Adrenal gland (tissue), 12 donors: Measurements from ENCODE around the gene UBE2G1. TPM values are rescaled to one million over a fixed set of nuclear protein-coding genes. Genes with fewer than 3 reads are reported as not detected.

Experiments
- DNase-seq, 7 donors: peaks; one replicate each; pipeline ENCODE4 v3.0.0-alpha.2; 2019 to 2020
- H3K27ac ChIP-seq, 5 donors: fragments of 200-600 bp; sonication (generic) in 4 of 5; 1 replicate in 3 of 5; 2 replicates in 2 of 5; pipeline versions ENCODE4 v1.5.1 to v1.8.0; 2016 to 2020; ENCODE audit warnings: mild to moderate bottlenecking in 1 of 5
- H3K27me3 ChIP-seq: fragments of 200-600 bp; 2 replicates; pipeline ENCODE4 v1.8.0; 2021
- H3K36me3 ChIP-seq, 2 donors: fragments of 200-600 bp; replicated peaks in 1 of 2; 1 replicate in 1 of 2; 2 replicates in 1 of 2; pipeline versions ENCODE4 v1.5.1 to v1.8.0; 2018 to 2022
- H3K4me1 ChIP-seq, 2 donors: fragments of 200-600 bp; replicated peaks in 1 of 2; 1 replicate in 1 of 2; 2 replicates in 1 of 2; pipeline versions ENCODE4 v1.5.1 to v1.8.0; 2018 to 2021
- H3K4me3 ChIP-seq, 4 donors: fragments of 200-600 bp; sonication (generic) in 3 of 4; one replicate each; pipeline ENCODE4 v1.5.1; 2016 to 2018
- H3K9me3 ChIP-seq, 3 donors: fragments of 200-600 bp; sonication (generic) in 1 of 3; replicated peaks in 1 of 3; 1 replicate in 2 of 3; 2 replicates in 1 of 3; pipeline versions ENCODE4 v1.5.1 to v1.8.0; 2016 to 2021
- CTCF ChIP-seq, 6 experiments: fragments of 450-650 bp in 4 of 6; fragments of 200-600 bp in 2 of 6; sonication (generic) in 1 of 6; IDR thresholded peaks; 1 replicate in 5 of 6; 2 replicates in 1 of 6; pipeline versions ENCODE4 v1.5.1 to v1.8.0; 2016 to 2021; ENCODE audit warnings: antibody characterized with exemption in 6 of 6, mild to moderate bottlenecking in 2 of 6, moderate library complexity in 1 of 6
- POLR2A ChIP-seq, 2 donors: fragments of 450-650 bp; IDR thresholded peaks; one replicate each; pipeline ENCODE4 v1.6.1; 2017; ENCODE audit warnings: antibody characterized with exemption in 2 of 2, mild to moderate bottlenecking in 2 of 2, moderate library complexity in 1 of 2
- WGBS, 4 donors: extraction: QIAGEN DNeasy Blood & Tissue Kit in 2 of 4; methylation state at CpG; one replicate each; pipeline versions ENCODE4 v1.1.5 to v1.1.7; 2013 to 2017; 5-methylcytosine and 5-hydroxymethylcytosine counted together
- intact Hi-C, 2 donors: fragments of 100-400 bp; cut with DNase I; formaldehyde crosslinking; loops; one replicate each; pipeline versions ENCODE4 v1.14.1 to v1.15.0; 2022 to 2023
- polyA plus RNA-seq, 3 donors: library from polyadenylated mRNA; stranded (reverse); fragments of 200-250 nt in 2 of 3; fragments of 350-450 nt in 1 of 3; fragmentation: Illumina TruSeq in 1 of 3; extraction: RNeasy Lipid Tissue Mini Kit (QIAGEN cat#74804) in 1 of 3; gene quantifications; one replicate each; pipeline ENCODE4 v1.2.3, GENCODE V29; 2013 to 2014
- total RNA-seq, 9 donors: library from RNA; depleted of rRNA in 4 of 9; stranded (reverse); fragments of >200 nt in 4 of 9; fragments of 120-200 nt in 1 of 9; fragmentation: NEBNext Ultra II Directional in 1 of 9; extraction: Animal tissue kit (Norgen Biotek cat#: 25700) in 1 of 9; gene quantifications; one replicate each; pipeline versions ENCODE4 v1.1.0 to v1.2.4, GENCODE V29; 2013 to 2023
- donor health status: healthy with polysubstance abuse.
- donor health status: Bipolar disorder and iron deficiency.
- donor health status: DM: yes; HTN: yes; CAD: no.
- donor health status: DM: no; HTN: no; CAD: no.
- donor health status: DM: no; HTN: no; CAD: no.
- donor health status: DM: yes; HTN: yes; CAD: no.

Gene UBE2G1
- total and polyA plus RNA-seq, 12 donors = 7.6 to 63.6 (median 54.7) TPM

GRCh38 chr17:4295686-4296085, 70.8 kb downstream of the UBE2G1 start:
- H3K27ac ChIP-seq = no peak overlapping the region
- DNase-seq = no peak
- H3K4me1 ChIP-seq = peaks cover 9 to 26% of the 10 kb centered on the region in 2 donors
- WGBS, 4 donors = 62 to 68% (median 66%) methylated on average over 4 of the region's 4 CpGs
- H3K9me3 ChIP-seq = no peaks in the 10 kb centered on the region
- intact Hi-C loops = no loop called here
- no peak for TF ChIP-seq POLR2A (IDR thresholded peaks at IDR 0.05)
- no peak for TF ChIP-seq CTCF (IDR thresholded peaks at IDR 0.05)
- no peak overlapping the region for H3K4me3 ChIP-seq
- no peaks in the 10 kb centered on the region for H3K27me3 ChIP-seq
- peaks cover 0 to 4% of the 10 kb centered on the region in 2 donors for H3K36me3 ChIP-seq

GRCh38 chr17:4293572-4293971, 72.9 kb downstream of the UBE2G1 start:
- WGBS, 4 donors = 90 to 96% (median 92%) methylated on average over 1 of the region's 1 CpG
- H3K36me3 ChIP-seq = peaks cover 0 to 21% of the 10 kb centered on the region in 2 donors
- TF ChIP-seq POLR2A (IDR thresholded peaks at IDR 0.05) (no peak), CTCF (IDR thresholded peaks at IDR 0.05) (no peak)

GRCh38 chr17:4287710-4288109, 78.8 kb downstream of the UBE2G1 start:
- no peak for DNase-seq
- Histone ChIP-seq H3K36me3 (peaks cover 0 to 27% of the 10 kb centered on the region in 2 donors), H3K27ac (no peak overlapping the region), H3K9me3 (no peaks in the 10 kb centered on the region), H3K4me1 (no peaks in the 10 kb centered on the region), H3K27me3 (no peaks in the 10 kb centered on the region), H3K4me3 (no peak overlapping the region)
- WGBS, 4 donors = 90 to 98% (median 94%) methylated on average over 3 of the region's 3 CpGs
- intact Hi-C loops = no loop called here
- TF ChIP-seq POLR2A (IDR thresholded peaks at IDR 0.05) (no peak), CTCF (IDR thresholded peaks at IDR 0.05) (no peak)

More at GRCh38 chr17:4293572-4293971, 72.9 kb downstream of the UBE2G1 start:
- intact Hi-C loops = no loop called here
- H3K9me3 ChIP-seq = no peaks in the 10 kb centered on the region
- peaks cover 9 to 20% of the 10 kb centered on the region in 2 donors for H3K4me1 ChIP-seq
- no peak overlapping the region for H3K27ac ChIP-seq
- H3K4me3 ChIP-seq = no peak overlapping the region
- no peak for DNase-seq
- no peaks in the 10 kb centered on the region for H3K27me3 ChIP-seq

GRCh38 chr17:4276514-4276913, 90.0 kb downstream of the UBE2G1 start:
- WGBS, 4 donors = 80 to 89% (median 86%) methylated on average over 5 of the region's 5 CpGs

More at GRCh38 chr17:4276514-4276913, 90.0 kb downstream of the UBE2G1 start:
- Histone ChIP-seq H3K36me3 (no peaks in the 10 kb centered on the region), H3K4me3 (no peak overlapping the region), H3K9me3 (no peaks in the 10 kb centered on the region), H3K4me1 (peaks cover 0 to 16% of the 10 kb centered on the region in 2 donors), H3K27ac (no peak overlapping the region), H3K27me3 (no peaks in the 10 kb centered on the region)
- TF ChIP-seq POLR2A (IDR thresholded peaks at IDR 0.05) (no peak), CTCF (IDR thresholded peaks at IDR 0.05) (no peak)
- intact Hi-C loops = no loop called here
- no peak for DNase-seq
